Activated naive CD4-positive, alpha-beta T cell treated with anti-CD3 and anti-CD28 coated beads, Interleukin-2, amount 50 U/mL, for 24 hours (primary cell): ENCODE results near the gene KLHL22.

Experiments
- H3K27ac Mint-ChIP-seq: one replicate; pipeline ENCODE4 v1.8.0; 2021; ENCODE audit warnings: mild to moderate bottlenecking, mixed read lengths
- H3K27me3 Mint-ChIP-seq: one replicate; pipeline ENCODE4 v1.8.0; 2021; ENCODE audit warnings: mixed read lengths
- H3K36me3 Mint-ChIP-seq: one replicate; pipeline ENCODE4 v1.8.0; 2021; ENCODE audit warnings: mixed read lengths
- H3K4me1 Mint-ChIP-seq: one replicate; pipeline ENCODE4 v1.8.0; 2021; ENCODE audit warnings: mixed read lengths
- H3K4me3 Mint-ChIP-seq: one replicate; pipeline ENCODE4 v1.8.0; 2021; ENCODE audit warnings: mild to moderate bottlenecking, mixed read lengths
- H3K9me3 Mint-ChIP-seq: one replicate; pipeline ENCODE4 v1.8.0; 2021; ENCODE audit warnings: mixed read lengths

KLHL22 gene

GRCh38 chr22:20439928-20440575, 55.5 kb downstream of the KLHL22 start:
- Mint-ChIP-seq H3K4me1 (peaks cover 10% of the 10 kb centered on the region), H3K27ac (no peak overlapping the region), H3K36me3 (peaks cover 8% of the 10 kb centered on the region), H3K9me3 (no peaks in the 10 kb centered on the region), H3K27me3 (peaks cover 21% of the 10 kb centered on the region), H3K4me3 (no peak overlapping the region)

GRCh38 chr22:20439556-20439927, 56.1 kb downstream of the KLHL22 start:
- Mint-ChIP-seq H3K4me1 (peaks cover 10% of the 10 kb centered on the region), H3K27me3 (peaks cover 26% of the 10 kb centered on the region), H3K36me3 (peaks cover 8% of the 10 kb centered on the region), H3K4me3 (peak overlapping the region; percentile 33), H3K27ac (no peak overlapping the region), H3K9me3 (no peaks in the 10 kb centered on the region)

- H3K4me3 Mint-ChIP-seq = peak overlapping the region; percentile 33
- peaks cover 7% of the 10 kb centered on the region for H3K36me3 Mint-ChIP-seq
- H3K9me3 Mint-ChIP-seq = no peaks in the 10 kb centered on the region
- no peak overlapping the region for H3K27ac Mint-ChIP-seq
- H3K27me3 Mint-ChIP-seq = peaks cover 29% of the 10 kb centered on the region
- peaks cover 10% of the 10 kb centered on the region for H3K4me1 Mint-ChIP-seq
Measured at GRCh38 chr22:20438678-20439492, 56.7 kb downstream of the KLHL22 start.

GRCh38 chr22:20438427-20438677, 57.2 kb downstream of the KLHL22 start:
- H3K4me1 Mint-ChIP-seq = peaks cover 10% of the 10 kb centered on the region
- H3K27me3 Mint-ChIP-seq = peaks cover 30% of the 10 kb centered on the region
- H3K36me3 Mint-ChIP-seq = peaks cover 7% of the 10 kb centered on the region
- no peaks in the 10 kb centered on the region for H3K9me3 Mint-ChIP-seq
- H3K27ac Mint-ChIP-seq = no peak overlapping the region
- no peak overlapping the region for H3K4me3 Mint-ChIP-seq

GRCh38 chr22:20437613-20438426, 57.8 kb downstream of the KLHL22 start, which contains the start of gene SCARF2:
TSS of gene SCARF2 (minus strand) at chr22:20437825. CDS start at chr22:20437754, 71 bp downstream.
- Mint-ChIP-seq H3K9me3 (no peaks in the 10 kb centered on the region), H3K27me3 (peaks cover 32% of the 10 kb centered on the region), H3K27ac (no peak within 1 kb of the TSS), H3K4me3 (peak within 1 kb of the TSS; percentile 87), H3K4me1 (peaks cover 10% of the 10 kb centered on the region), H3K36me3 (peaks cover 7% of the 10 kb centered on the region)

GRCh38 chr22:20436768-20437612, 58.6 kb downstream of the KLHL22 start:
- H3K4me1 Mint-ChIP-seq = peaks cover 10% of the 10 kb centered on the region
- peaks cover 32% of the 10 kb centered on the region for H3K27me3 Mint-ChIP-seq
- H3K27ac Mint-ChIP-seq = no peak overlapping the region
- peak overlapping the region; percentile 87 for H3K4me3 Mint-ChIP-seq
- H3K36me3 Mint-ChIP-seq = peaks cover 4% of the 10 kb centered on the region
- no peaks in the 10 kb centered on the region for H3K9me3 Mint-ChIP-seq

GRCh38 chr22:20436307-20436767, 59.3 kb downstream of the KLHL22 start:
- Mint-ChIP-seq H3K4me3 (peak overlapping the region; percentile 87), H3K36me3 (peaks cover 4% of the 10 kb centered on the region), H3K27me3 (peaks cover 32% of the 10 kb centered on the region), H3K4me1 (peaks cover 10% of the 10 kb centered on the region), H3K9me3 (no peaks in the 10 kb centered on the region), H3K27ac (no peak overlapping the region)

- Mint-ChIP-seq H3K4me3 (peak overlapping the region; percentile 54), H3K4me1 (peaks cover 13% of the 10 kb centered on the region), H3K9me3 (no peaks in the 10 kb centered on the region), H3K36me3 (peaks cover 4% of the 10 kb centered on the region), H3K27me3 (peaks cover 32% of the 10 kb centered on the region), H3K27ac (no peak overlapping the region)
Measured at GRCh38 chr22:20435436-20436306, 59.9 kb downstream of the KLHL22 start.

GRCh38 chr22:20434773-20435172, 60.8 kb downstream of the KLHL22 start:
- Mint-ChIP-seq H3K4me1 (peaks cover 21% of the 10 kb centered on the region), H3K27ac (no peak overlapping the region), H3K36me3 (peaks cover 4% of the 10 kb centered on the region), H3K27me3 (peaks cover 32% of the 10 kb centered on the region), H3K4me3 (peak overlapping the region; percentile 37), H3K9me3 (no peaks in the 10 kb centered on the region)

- H3K27ac Mint-ChIP-seq = no peak overlapping the region
- peak overlapping the region; percentile 62 for H3K4me3 Mint-ChIP-seq
- H3K9me3 Mint-ChIP-seq = no peaks in the 10 kb centered on the region
- peaks cover 4% of the 10 kb centered on the region for H3K36me3 Mint-ChIP-seq
- peaks cover 21% of the 10 kb centered on the region for H3K4me1 Mint-ChIP-seq
- H3K27me3 Mint-ChIP-seq = peaks cover 30% of the 10 kb centered on the region
Measured at GRCh38 chr22:20434264-20434751, 61.3 kb downstream of the KLHL22 start.

- H3K27me3 Mint-ChIP-seq = peaks cover 32% of the 10 kb centered on the region
- H3K9me3 Mint-ChIP-seq = no peaks in the 10 kb centered on the region
Measured at GRCh38 chr22:20433686-20434241, 61.8 kb downstream of the KLHL22 start.

GRCh38 chr22:20433191-20433590, 62.4 kb downstream of the KLHL22 start:
- H3K27ac Mint-ChIP-seq = no peak overlapping the region
- H3K9me3 Mint-ChIP-seq = no peaks in the 10 kb centered on the region
- peaks cover 28% of the 10 kb centered on the region for H3K4me1 Mint-ChIP-seq
- peaks cover 4% of the 10 kb centered on the region for H3K36me3 Mint-ChIP-seq
- H3K4me3 Mint-ChIP-seq = no peak overlapping the region
- peaks cover 29% of the 10 kb centered on the region for H3K27me3 Mint-ChIP-seq

More at GRCh38 chr22:20433686-20434241, 61.8 kb downstream of the KLHL22 start:
- H3K4me3 Mint-ChIP-seq = peak overlapping the region; percentile 62
- H3K36me3 Mint-ChIP-seq = peaks cover 4% of the 10 kb centered on the region
- H3K4me1 Mint-ChIP-seq = peaks cover 26% of the 10 kb centered on the region
- H3K27ac Mint-ChIP-seq = no peak overlapping the region

- Mint-ChIP-seq H3K27me3 (peaks cover 30% of the 10 kb centered on the region), H3K27ac (no peak overlapping the region), H3K4me1 (peaks cover 27% of the 10 kb centered on the region), H3K36me3 (peaks cover 4% of the 10 kb centered on the region), H3K9me3 (no peaks in the 10 kb centered on the region), H3K4me3 (peak overlapping the region; percentile 30)
Measured at GRCh38 chr22:20432244-20432686, 63.3 kb downstream of the KLHL22 start.
